ENCODE measurements around the gene SCYL3. TPM values are rescaled to one million over a fixed set of nuclear protein-coding genes. Genes with fewer than 3 reads are reported as not detected.

Gene SCYL3
- total and polyA plus RNA-seq, 2 of the 13 experiments (the other 11 are each of a cell fraction or from before 2014, with no cell fraction given), result 3.3 to 4.9 TPM

DNA sequence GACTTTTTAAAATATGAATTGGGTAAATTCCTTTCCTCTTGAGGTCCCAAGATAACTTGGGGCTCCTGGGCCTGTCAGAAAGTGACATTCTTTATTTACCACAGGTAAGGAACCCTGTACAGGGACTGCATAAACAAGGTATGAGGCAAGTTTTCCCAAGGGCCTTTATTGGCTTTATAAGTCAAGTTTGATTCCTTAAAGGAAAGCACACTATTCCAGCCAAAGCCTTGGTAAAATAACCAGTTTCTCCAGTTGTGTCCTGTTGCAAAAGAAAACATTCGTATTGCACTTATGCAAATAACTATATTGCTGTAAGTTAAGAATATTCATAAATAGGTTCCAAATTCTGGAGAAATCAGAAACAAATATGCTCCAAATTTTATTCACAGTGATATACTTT lies 77.1 kb downstream of the SCYL3 start:
- in situ Hi-C loops (cut with HindIII; ENCODE audit: extremely low pct_ligation_motif_present, low pct_unique_long_range_greater_than_20kb), result no loop called here
- H3K4me2 ChIP-seq (ENCODE audit: low read depth, low read length), result no peak overlapping the region
- no peaks in the 10 kb centered on the region for H4K20me1 ChIP-seq (ENCODE audit: insufficient read depth, low read length)
- H3K79me2 ChIP-seq (ENCODE audit: insufficient read depth, low read length), result no peaks in the 10 kb centered on the region
- H3K4me3 ChIP-seq (replicated peaks in 1 of 3; ENCODE audit: insufficient read depth in 1 of 3, low read depth in 2 of 3, low read length in 3 of 3), result no peak overlapping the region
- DNase-seq (ENCODE audit: low spot score), result no peak
- no peaks in the 10 kb centered on the region for H3K4me1 ChIP-seq (ENCODE audit: insufficient read depth, low read length)
- H3K9ac ChIP-seq (ENCODE audit: insufficient read depth, low read depth, low read length), result no peak overlapping the region
- no peaks in the 10 kb centered on the region for H3K27me3 ChIP-seq (ENCODE audit: control insufficient read depth in 1 of 2, insufficient read depth in 2 of 2, low read length in 2 of 2)
- ChIA-PET POLR2A (no interaction called here), CTCF (ENCODE audit: low intra/inter-chr PET ratio, low total read pairs) (no interaction called here)
- peaks cover 0 to 7% of the 10 kb centered on the region in 2 experiments; a peak in 3 of 5 replicates for H3K36me3 ChIP-seq (replicated peaks in 1 of 2; ENCODE audit: control insufficient read depth in 1 of 2, insufficient read depth in 2 of 2, low read length in 2 of 2)
- no peak for TF ChIP-seq HIVEP1 (CRISPR knock-in tag; IDR thresholded peaks at IDR 0.05)
- no peak for TF ChIP-seq TBL1XR1 (IDR thresholded peaks at IDR 0.05; ENCODE audit: borderline replicate concordance, low read length, partially characterized antibody)
- no peak for TF ChIP-seq CBX5 (CRISPR knock-in tag; IDR thresholded peaks at IDR 0.05; ENCODE audit: borderline replicate concordance)
- no peak for ATAC-seq
- 94% methylated on average over 1 of the region's 1 CpG for WGBS (ENCODE audit: low lambda C conversion rate)
- intact Hi-C loops (cut with micrococcal nuclease; ENCODE audit: unreplicated experiment), result no loop called here
- no peak overlapping the region for H3K27ac ChIP-seq (ENCODE audit: extremely low read length, insufficient read depth, low read length)
- BruUV-seq (replicated peaks), result no TSS peak
- H3K9me3 ChIP-seq (ENCODE audit: low read length), result no peaks in the 10 kb centered on the region
- H2AFZ ChIP-seq (ENCODE audit: low read length), result no peak overlapping the region
- FAIRE-seq, result no peak

DNA sequence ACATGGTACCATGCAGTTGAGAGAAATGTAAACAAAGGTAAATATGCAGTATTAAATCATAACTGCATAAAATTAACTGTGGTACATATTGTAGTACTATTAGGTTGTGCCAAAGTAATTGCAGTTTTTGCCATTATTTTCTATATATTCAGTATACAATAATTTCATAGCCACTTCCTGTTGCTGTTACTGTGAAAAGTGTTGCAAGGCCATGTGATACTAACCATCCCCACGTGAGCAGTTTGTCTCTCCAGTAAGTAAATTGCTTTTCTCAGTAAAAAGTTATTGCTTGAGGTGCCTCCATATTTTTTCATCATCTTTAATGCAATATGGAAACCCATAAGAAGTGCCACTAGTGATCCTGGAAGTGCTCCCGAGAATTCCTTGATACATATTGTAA lies 79.4 kb downstream of the SCYL3 start:
- H3K79me2 ChIP-seq (ENCODE audit: insufficient read depth, low read length), result no peaks in the 10 kb centered on the region
- H3K9ac ChIP-seq (ENCODE audit: insufficient read depth, low read depth, low read length), result no peak overlapping the region
- H2AFZ ChIP-seq (ENCODE audit: low read length), result no peak overlapping the region
- H3K27me3 ChIP-seq (ENCODE audit: control insufficient read depth in 1 of 2, insufficient read depth in 2 of 2, low read length in 2 of 2), result no peaks in the 10 kb centered on the region
- H3K4me3 ChIP-seq (replicated peaks in 1 of 3; ENCODE audit: insufficient read depth in 1 of 3, low read depth in 2 of 3, low read length in 3 of 3), result no peak overlapping the region
- H4K20me1 ChIP-seq (ENCODE audit: insufficient read depth, low read length), result no peaks in the 10 kb centered on the region
- TF ChIP-seq TP53 (CRISPR knock-in tag; conservative IDR thresholded peaks at IDR 0.05), result no peak
- TF ChIP-seq, protein P1, sequence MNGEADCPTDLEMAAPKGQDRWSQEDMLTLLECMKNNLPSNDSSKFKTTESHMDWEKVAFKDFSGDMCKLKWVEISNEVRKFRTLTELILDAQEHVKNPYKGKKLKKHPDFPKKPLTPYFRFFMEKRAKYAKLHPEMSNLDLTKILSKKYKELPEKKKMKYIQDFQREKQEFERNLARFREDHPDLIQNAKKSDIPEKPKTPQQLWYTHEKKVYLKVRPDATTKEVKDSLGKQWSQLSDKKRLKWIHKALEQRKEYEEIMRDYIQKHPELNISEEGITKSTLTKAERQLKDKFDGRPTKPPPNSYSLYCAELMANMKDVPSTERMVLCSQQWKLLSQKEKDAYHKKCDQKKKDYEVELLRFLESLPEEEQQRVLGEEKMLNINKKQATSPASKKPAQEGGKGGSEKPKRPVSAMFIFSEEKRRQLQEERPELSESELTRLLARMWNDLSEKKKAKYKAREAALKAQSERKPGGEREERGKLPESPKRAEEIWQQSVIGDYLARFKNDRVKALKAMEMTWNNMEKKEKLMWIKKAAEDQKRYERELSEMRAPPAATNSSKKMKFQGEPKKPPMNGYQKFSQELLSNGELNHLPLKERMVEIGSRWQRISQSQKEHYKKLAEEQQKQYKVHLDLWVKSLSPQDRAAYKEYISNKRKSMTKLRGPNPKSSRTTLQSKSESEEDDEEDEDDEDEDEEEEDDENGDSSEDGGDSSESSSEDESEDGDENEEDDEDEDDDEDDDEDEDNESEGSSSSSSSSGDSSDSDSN (CRISPR knock-in tag; IDR thresholded peaks at IDR 0.05), result no peak
- H3K36me3 ChIP-seq (replicated peaks in 1 of 2; ENCODE audit: control insufficient read depth in 1 of 2, insufficient read depth in 2 of 2, low read length in 2 of 2), result peaks cover 0 to 11% of the 10 kb centered on the region in 2 experiments; a peak in 3 of 5 replicates
- POLR2A ChIA-PET, result no interaction called here
- CTCF ChIA-PET (ENCODE audit: low intra/inter-chr PET ratio, low total read pairs), result no interaction called here
- H3K4me1 ChIP-seq (ENCODE audit: insufficient read depth, low read length), result no peaks in the 10 kb centered on the region
- DNase-seq (ENCODE audit: low spot score), result no peak
- no peak overlapping the region for H3K27ac ChIP-seq (ENCODE audit: extremely low read length, insufficient read depth, low read length)
- in situ Hi-C loops (cut with HindIII; ENCODE audit: extremely low pct_ligation_motif_present, low pct_unique_long_range_greater_than_20kb), result no loop called here
- no peak overlapping the region for H3K4me2 ChIP-seq (ENCODE audit: low read depth, low read length)
- no peaks in the 10 kb centered on the region for H3K9me3 ChIP-seq (ENCODE audit: low read length)
- intact Hi-C loops (cut with micrococcal nuclease; ENCODE audit: unreplicated experiment), result no loop called here
- no peak for ATAC-seq
- no TSS peak for BruUV-seq (replicated peaks)
- WGBS (ENCODE audit: low lambda C conversion rate), result 74% methylated on average over 2 of the region's 2 CpGs
- no peak for FAIRE-seq

Measured in HepG2 (cell line).